Left ventricle myocardium inferior (tissue), 1 donor: Measurements from ENCODE around the gene SHISA2. TPM values are rescaled to one million over a fixed set of nuclear protein-coding genes. Genes with fewer than 3 reads are reported as not detected.

ENCODE experiments used
- DNase-seq: peaks from one replicate; pipeline ENCODE4 v3.0.0-alpha.2; 2020
- H3K27ac ChIP-seq: fragments of 200-600 bp; replicated peaks from 2 replicates; pipeline ENCODE4 v1.8.0; 2021
- H3K27me3 ChIP-seq: fragments of 200-600 bp; 2 replicates; pipeline ENCODE4 v1.8.0; 2021; ENCODE audit warnings: low read depth
- H3K36me3 ChIP-seq: fragments of 200-600 bp; 2 replicates; pipeline ENCODE4 v1.8.0; 2021
- H3K4me1 ChIP-seq: fragments of 200-600 bp; 2 replicates; pipeline ENCODE4 v1.8.0; 2021
- H3K4me3 ChIP-seq: fragments of 200-600 bp; 2 replicates; pipeline ENCODE4 v1.8.0; 2021; ENCODE audit warnings: mild to moderate bottlenecking, moderate library complexity
- H3K9me3 ChIP-seq: fragments of 200-600 bp; replicated peaks from 2 replicates; pipeline ENCODE4 v1.8.0; 2021
- intact Hi-C: fragments of 100-400 bp; cut with micrococcal nuclease; formaldehyde crosslinking; loops from one replicate; pipeline ENCODE4 v1.11.0; 2022
- total RNA-seq: library from RNA; stranded (reverse); fragmentation: NEBNext Ultra II Directional; extraction: Animal tissue kit (Norgen Biotek cat#: 25700); gene quantifications from one replicate; pipeline ENCODE4 v1.2.1, GENCODE V29; 2021
- TF ChIP-seq, protein P1 (sequence below): fragments of 200-600 bp; IDR thresholded peaks from 2 replicates; pipeline ENCODE4 v1.8.0; 2021; ENCODE audit warnings: antibody characterized with exemption, mild to moderate bottlenecking, borderline replicate concordance
- donor health status: DM: no; HTN: yes; CAD: no; lungs with severe emphysema.

SHISA2 gene
- total RNA-seq, 1 donor from 2014 or later = 0.22 TPM

DNA sequence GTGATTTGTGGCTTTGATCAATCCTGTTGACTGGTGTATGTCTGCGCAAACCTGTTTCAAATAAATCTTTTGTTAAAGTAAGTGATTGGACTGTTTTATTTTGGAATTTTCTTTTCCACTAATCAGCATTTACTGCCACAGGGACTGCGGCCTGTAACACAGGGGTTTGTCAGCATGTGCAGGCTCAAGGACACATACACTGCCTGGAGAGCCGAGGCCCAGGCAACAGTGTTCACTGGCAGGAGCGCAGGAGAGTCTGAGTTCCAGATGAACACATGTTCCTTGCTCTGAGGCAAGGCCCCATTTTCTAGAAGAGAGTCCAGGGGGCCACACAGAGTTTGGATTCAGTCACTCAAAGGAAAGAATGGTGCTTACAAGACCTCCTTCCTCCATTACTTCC, 26.0 kb downstream of the SHISA2 start:
- H3K9me3 ChIP-seq = peaks cover 5% of the 10 kb centered on the region
- no peaks in the 10 kb centered on the region for H3K36me3 ChIP-seq
- intact Hi-C loops = no loop called here
- H3K4me1 ChIP-seq = peaks cover 41% of the 10 kb centered on the region
- H3K27ac ChIP-seq = no peak overlapping the region
- H3K4me3 ChIP-seq = no peak overlapping the region
- TF ChIP-seq, protein P1, sequence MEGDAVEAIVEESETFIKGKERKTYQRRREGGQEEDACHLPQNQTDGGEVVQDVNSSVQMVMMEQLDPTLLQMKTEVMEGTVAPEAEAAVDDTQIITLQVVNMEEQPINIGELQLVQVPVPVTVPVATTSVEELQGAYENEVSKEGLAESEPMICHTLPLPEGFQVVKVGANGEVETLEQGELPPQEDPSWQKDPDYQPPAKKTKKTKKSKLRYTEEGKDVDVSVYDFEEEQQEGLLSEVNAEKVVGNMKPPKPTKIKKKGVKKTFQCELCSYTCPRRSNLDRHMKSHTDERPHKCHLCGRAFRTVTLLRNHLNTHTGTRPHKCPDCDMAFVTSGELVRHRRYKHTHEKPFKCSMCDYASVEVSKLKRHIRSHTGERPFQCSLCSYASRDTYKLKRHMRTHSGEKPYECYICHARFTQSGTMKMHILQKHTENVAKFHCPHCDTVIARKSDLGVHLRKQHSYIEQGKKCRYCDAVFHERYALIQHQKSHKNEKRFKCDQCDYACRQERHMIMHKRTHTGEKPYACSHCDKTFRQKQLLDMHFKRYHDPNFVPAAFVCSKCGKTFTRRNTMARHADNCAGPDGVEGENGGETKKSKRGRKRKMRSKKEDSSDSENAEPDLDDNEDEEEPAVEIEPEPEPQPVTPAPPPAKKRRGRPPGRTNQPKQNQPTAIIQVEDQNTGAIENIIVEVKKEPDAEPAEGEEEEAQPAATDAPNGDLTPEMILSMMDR = no peak
- no peak for DNase-seq
- H3K27me3 ChIP-seq = peaks cover 7% of the 10 kb centered on the region

DNA sequence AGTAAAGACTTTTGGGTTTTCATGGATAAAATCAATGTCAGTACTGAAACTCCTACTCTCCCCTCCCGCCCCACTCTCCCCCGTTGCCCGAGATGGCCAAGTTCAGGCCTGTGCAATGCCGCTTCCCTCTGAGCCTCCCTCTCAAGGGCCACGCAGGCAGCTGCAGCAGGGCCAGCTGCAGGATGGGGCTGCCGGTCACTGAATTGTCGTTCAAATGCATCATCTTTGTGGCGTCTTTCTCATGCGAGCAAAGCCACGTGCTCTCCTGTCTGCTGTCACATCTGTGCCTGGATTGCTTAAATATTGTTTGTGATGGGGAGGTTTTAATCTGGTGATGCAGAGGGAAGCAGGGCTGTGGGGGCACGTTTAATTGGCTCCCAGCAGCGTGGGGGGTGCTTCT, 26.6 kb downstream of the SHISA2 start:
- TF ChIP-seq, protein P1 = no peak
- no peaks in the 10 kb centered on the region for H3K9me3 ChIP-seq
- no peak overlapping the region for H3K4me3 ChIP-seq
- peaks cover 41% of the 10 kb centered on the region for H3K4me1 ChIP-seq
- no peak overlapping the region for H3K27ac ChIP-seq
- no peaks in the 10 kb centered on the region for H3K36me3 ChIP-seq
- peaks cover 13% of the 10 kb centered on the region for H3K27me3 ChIP-seq
- intact Hi-C loops = no loop called here
- DNase-seq = no peak

DNA sequence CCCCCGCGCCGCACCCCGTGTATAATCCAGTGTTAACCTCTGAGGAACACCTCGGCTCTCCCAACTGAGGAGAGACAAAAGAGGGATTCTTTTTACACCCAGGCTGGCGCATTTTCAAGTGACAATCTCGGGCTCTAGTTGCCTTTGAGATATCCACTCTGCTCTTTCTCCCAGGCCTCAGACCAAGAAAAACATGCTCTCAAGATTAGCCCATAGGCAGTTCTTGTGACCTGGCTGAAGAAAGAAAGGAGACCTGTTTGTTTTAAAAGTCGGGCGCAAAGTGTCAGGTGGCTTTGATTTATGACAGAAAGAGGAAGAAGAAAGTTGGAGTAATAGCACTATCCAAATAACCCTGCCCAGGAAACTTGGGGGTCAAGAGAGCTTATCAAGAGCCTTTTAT, 27.3 kb downstream of the SHISA2 start:
- Histone ChIP-seq H3K27me3 (peaks cover 19% of the 10 kb centered on the region), H3K4me3 (no peak overlapping the region), H3K4me1 (peaks cover 41% of the 10 kb centered on the region), H3K27ac (peak overlapping the region; percentile 17), H3K36me3 (no peaks in the 10 kb centered on the region), H3K9me3 (no peaks in the 10 kb centered on the region)
- DNase-seq = no peak
- TF ChIP-seq, protein P1 = no peak
- intact Hi-C loops = no loop called here

- intact Hi-C loops = no loop called here
- Histone ChIP-seq H3K27me3 (peaks cover 34% of the 10 kb centered on the region), H3K27ac (peak overlapping the region; percentile 76), H3K4me1 (peaks cover 50% of the 10 kb centered on the region), H3K9me3 (no peaks in the 10 kb centered on the region), H3K4me3 (no peak overlapping the region), H3K36me3 (no peaks in the 10 kb centered on the region)
- peak; percentile 83 for DNase-seq
- TF ChIP-seq, protein P1 = no peak
Observed at GRCh38 chr13:26022538-26023292, 29.1 kb downstream of the SHISA2 start.

DNA sequence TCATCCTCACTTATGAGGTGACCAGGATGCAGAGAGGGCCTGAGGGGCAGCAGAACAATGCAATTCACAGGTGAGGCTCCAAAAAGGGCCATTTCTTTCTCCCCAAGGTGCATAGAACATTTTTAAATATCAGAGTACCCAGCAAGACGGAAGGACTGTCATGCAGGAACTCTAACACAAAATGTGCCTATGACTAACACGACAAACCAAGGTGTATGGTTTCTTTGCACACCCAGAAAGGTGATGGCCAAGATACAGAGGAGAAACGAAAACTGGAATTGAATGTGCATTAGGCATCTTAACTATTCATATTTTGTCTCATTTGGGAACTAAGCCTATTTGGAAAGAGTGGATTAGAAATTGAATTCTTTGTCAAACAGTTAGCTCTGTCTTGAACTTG, 29.9 kb downstream of the SHISA2 start:
- H3K36me3 ChIP-seq = no peaks in the 10 kb centered on the region
- no peaks in the 10 kb centered on the region for H3K9me3 ChIP-seq
- peaks cover 34% of the 10 kb centered on the region for H3K27me3 ChIP-seq
- TF ChIP-seq, protein P1 = no peak
- intact Hi-C loops = no loop called here
- peaks cover 58% of the 10 kb centered on the region for H3K4me1 ChIP-seq
- no peak for DNase-seq
- peak overlapping the region; percentile 76 for H3K27ac ChIP-seq
- H3K4me3 ChIP-seq = no peak overlapping the region
